ENCODE measurements around the gene PBLD. TPM values are rescaled to one million over a fixed set of nuclear protein-coding genes. Genes with fewer than 3 reads are reported as not detected.

The PBLD gene
- polyA plus RNA-seq, 2 of the 4 experiments (the other 2 are of a cell fraction): 1.8 to 4.2 TPM

GRCh38 chr10:68302503-68302823, 30.3 kb downstream of the PBLD start:
- FAIRE-seq (no peak), DNase-seq (ENCODE audit: low read depth in 1 of 2, low spot score in 1 of 2) (no peak), ATAC-seq (peak in 1 of 2 experiments; percentile 49; a peak in 3 of 6 replicates)
- no peak overlapping the region for H3K27ac ChIP-seq
- ChIA-PET POLR2A (interaction anchor here (1.3 kb wide), 1 partner anchor 71 kb away, joined by 3 read pairs; the partner anchor contains the start of gene ATOH7), CTCF (interaction anchor here (0.6 to 5.1 kb wide), 39 partner anchors 8 to 894 kb away, joined by 3 to 72 read pairs (median 5); partner anchors contain the start of gene PBLD)
- peaks cover 35% of the 10 kb centered on the region for H3K4me1 ChIP-seq
- no peaks in the 10 kb centered on the region for H3K9me3 ChIP-seq
- TF ChIP-seq HEYL (CRISPR knock-in tag; IDR thresholded peaks at IDR 0.05): no peak
- TF ChIP-seq HOXB5 (CRISPR knock-in tag; IDR thresholded peaks at IDR 0.05): 0 out of 2 replicates have a peak, but pooled peaks have one; percentile 4
- 5% methylated on average over 2 of the region's 2 CpGs for WGBS (ENCODE audit: missing lambda C conversion rate)
- H3K4me3 ChIP-seq: no peak overlapping the region
- H3K4me2 ChIP-seq: no peak overlapping the region

DNA sequence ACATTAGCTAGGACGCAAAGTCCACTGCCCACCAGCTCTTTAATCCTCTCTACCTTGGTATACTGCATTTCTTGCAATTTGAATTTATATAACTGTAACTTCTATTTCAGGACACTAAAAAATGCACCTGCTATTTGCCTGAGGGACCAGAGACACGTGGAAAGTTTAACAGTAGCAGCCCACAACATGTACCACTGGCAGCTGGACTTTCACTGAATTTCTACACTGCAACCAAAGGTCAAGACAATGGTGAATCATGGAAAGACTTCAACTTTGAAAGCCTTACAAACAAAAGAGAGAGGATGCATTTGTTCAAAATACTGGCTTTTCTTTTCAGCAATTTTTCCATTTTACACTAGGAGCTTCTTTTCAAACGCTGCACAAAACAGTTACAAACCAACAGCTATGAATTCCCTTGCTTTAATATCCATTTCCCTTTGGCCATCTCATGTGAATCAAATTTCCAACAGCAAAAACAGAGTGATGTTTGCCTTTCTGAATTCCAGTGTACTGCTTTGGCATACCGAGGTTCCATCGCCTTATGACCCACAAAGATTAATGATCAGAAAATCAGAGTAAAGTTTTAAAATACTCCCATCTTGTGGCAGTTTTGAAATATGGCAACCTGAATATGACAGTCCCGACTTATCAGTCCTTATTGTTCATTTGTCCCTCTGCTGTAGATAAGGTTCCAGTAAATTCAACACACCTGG, 30.8 kb downstream of the PBLD start:
- ChIA-PET CTCF (interaction anchor here (0.6 to 5.1 kb wide), 58 partner anchors 9 to 895 kb away, joined by 3 to 72 read pairs (median 5); partner anchors contain the start of genes ATOH7 and PBLD), POLR2A (interaction anchor here (1.3 kb wide), 1 partner anchor 71 kb away, joined by 3 read pairs; the partner anchor contains the start of gene ATOH7)
- peak; percentile 53 to 72 for DNase-seq (ENCODE audit: low read depth in 1 of 2, low spot score in 1 of 2)
- WGBS (ENCODE audit: missing lambda C conversion rate): 45% methylated on average over 6 of the region's 6 CpGs
- TF ChIP-seq, protein P1, sequence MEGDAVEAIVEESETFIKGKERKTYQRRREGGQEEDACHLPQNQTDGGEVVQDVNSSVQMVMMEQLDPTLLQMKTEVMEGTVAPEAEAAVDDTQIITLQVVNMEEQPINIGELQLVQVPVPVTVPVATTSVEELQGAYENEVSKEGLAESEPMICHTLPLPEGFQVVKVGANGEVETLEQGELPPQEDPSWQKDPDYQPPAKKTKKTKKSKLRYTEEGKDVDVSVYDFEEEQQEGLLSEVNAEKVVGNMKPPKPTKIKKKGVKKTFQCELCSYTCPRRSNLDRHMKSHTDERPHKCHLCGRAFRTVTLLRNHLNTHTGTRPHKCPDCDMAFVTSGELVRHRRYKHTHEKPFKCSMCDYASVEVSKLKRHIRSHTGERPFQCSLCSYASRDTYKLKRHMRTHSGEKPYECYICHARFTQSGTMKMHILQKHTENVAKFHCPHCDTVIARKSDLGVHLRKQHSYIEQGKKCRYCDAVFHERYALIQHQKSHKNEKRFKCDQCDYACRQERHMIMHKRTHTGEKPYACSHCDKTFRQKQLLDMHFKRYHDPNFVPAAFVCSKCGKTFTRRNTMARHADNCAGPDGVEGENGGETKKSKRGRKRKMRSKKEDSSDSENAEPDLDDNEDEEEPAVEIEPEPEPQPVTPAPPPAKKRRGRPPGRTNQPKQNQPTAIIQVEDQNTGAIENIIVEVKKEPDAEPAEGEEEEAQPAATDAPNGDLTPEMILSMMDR (IDR thresholded peaks at IDR 0.05): peak; percentile 76
- TF ChIP-seq MAX (IDR thresholded peaks at IDR 0.05) (no peak), HOXB5 (CRISPR knock-in tag; IDR thresholded peaks at IDR 0.05) (peak; percentile 70; the same call in 1 of the 2 replicates), ATOH8 (CRISPR knock-in tag; IDR thresholded peaks at IDR 0.05; ENCODE audit: low read depth) (no peak), KDM1A (IDR thresholded peaks at IDR 0.05; ENCODE audit: low read depth) (no peak), SMC3 (IDR thresholded peaks at IDR 0.05) (peak; percentile 76), RAD21 (conservative IDR thresholded peaks at IDR 0.05 in 1 of 2, IDR thresholded peaks at IDR 0.05 in 1 of 2) (peak; percentile 82 to 85), FOSB (CRISPR knock-in tag; IDR thresholded peaks at IDR 0.05) (no peak)
- ATAC-seq: peak; percentile 82 to 88; a peak in 5 of 6 replicates
- Histone ChIP-seq H3K4me1 (peaks cover 31% of the 10 kb centered on the region), H3K27ac (no peak overlapping the region), H3K4me3 (no peak overlapping the region), H3K4me2 (peak overlapping the region; percentile 43; the same call in 2 of the 3 replicates), H3K9me3 (no peaks in the 10 kb centered on the region)
- peak; percentile 61 for FAIRE-seq

GRCh38 chr10:68301301-68301700, 31.4 kb downstream of the PBLD start:
- ATAC-seq (no peak), FAIRE-seq (no peak), DNase-seq (ENCODE audit: low read depth in 1 of 2, low spot score in 1 of 2) (no peak)
- POLR2A ChIA-PET: no interaction called here
- 70% methylated on average over 3 of the region's 3 CpGs for WGBS (ENCODE audit: missing lambda C conversion rate)
- H3K4me1 ChIP-seq: peaks cover 25% of the 10 kb centered on the region
- TF ChIP-seq TP53 (CRISPR knock-in tag; IDR thresholded peaks at IDR 0.05) (no peak), GATA3 (IDR thresholded peaks at IDR 0.05; ENCODE audit: borderline replicate concordance) (no peak), REST (IDR thresholded peaks at IDR 0.05) (no peak), POLR2A (IDR thresholded peaks at IDR 0.05; ENCODE audit: low read length) (no peak), EHF (CRISPR knock-in tag; IDR thresholded peaks at IDR 0.05) (no peak), HOXA7 (CRISPR knock-in tag; IDR thresholded peaks at IDR 0.05) (no peak), ESRRA (IDR thresholded peaks at IDR 0.05; ENCODE audit: borderline replicate concordance, low read length) (no peak), HOXB5 (CRISPR knock-in tag; IDR thresholded peaks at IDR 0.05) (no peak)
- TF ChIP-seq, protein P1 (IDR thresholded peaks at IDR 0.05): no peak
- no peak overlapping the region for H3K4me3 ChIP-seq
- H3K27ac ChIP-seq: no peak overlapping the region
- no peaks in the 10 kb centered on the region for H3K9me3 ChIP-seq
- CTCF ChIA-PET: interaction anchor here (0.6 to 5.1 kb wide), 54 partner anchors 8 to 895 kb away, joined by 3 to 72 read pairs (median 5); partner anchors contain the start of gene ATOH7
- no peak overlapping the region for H3K4me2 ChIP-seq

Data from A549 (cell line).